H9 (cell line): ENCODE data around the gene FKBP10. TPM values are rescaled to one million over a fixed set of nuclear protein-coding genes. Genes with fewer than 3 reads are reported as not detected.

ENCODE experiments used
- DNase-seq: peaks from one replicate; pipeline ENCODE4 v3.0.0-alpha.2; 2017
- H2AFZ ChIP-seq: one replicate; pipeline ENCODE4 v1.6.1; 2013; ENCODE audit warnings: mild to moderate bottlenecking, low read length, control low read depth, moderate library complexity
- H2AK5ac ChIP-seq: 2 replicates; pipeline ENCODE4 v1.6.1; 2013; ENCODE audit warnings: low read length, control low read depth, mixed read lengths; ENCODE audit not compliant: insufficient read length
- H2BK120ac ChIP-seq: one replicate; pipeline ENCODE4 v1.6.1; 2013; ENCODE audit warnings: low read depth, mild to moderate bottlenecking, low read length, control low read depth, inconsistent platforms; ENCODE audit not compliant: poor library complexity, severe bottlenecking
- H2BK12ac ChIP-seq: 2 replicates; pipeline ENCODE4 v1.6.1; 2013; ENCODE audit warnings: low read length, control low read depth, mixed read lengths, low read depth; ENCODE audit not compliant: insufficient read length
- H2BK15ac ChIP-seq: 2 replicates; pipeline ENCODE4 v1.6.1; 2013; ENCODE audit warnings: low read depth, low read length, control low read depth
- H2BK20ac ChIP-seq: one replicate; pipeline ENCODE4 v1.6.1; 2013; ENCODE audit warnings: low read depth, mild to moderate bottlenecking, low read length, control low read depth, inconsistent platforms; ENCODE audit not compliant: poor library complexity, severe bottlenecking
- H2BK5ac ChIP-seq: 2 replicates; pipeline ENCODE4 v1.6.1; 2013; ENCODE audit warnings: low read length, control low read depth, mixed read lengths; ENCODE audit not compliant: insufficient read length
- H3K14ac ChIP-seq: 2 replicates; pipeline ENCODE4 v1.6.1; 2013; ENCODE audit warnings: low read length, control low read depth; ENCODE audit not compliant: insufficient read depth
- H3K18ac ChIP-seq: 2 replicates; pipeline ENCODE4 v1.6.1; 2013; ENCODE audit warnings: low read depth, mild to moderate bottlenecking, mixed read lengths, low read length, control low read depth; ENCODE audit not compliant: insufficient read length
- H3K23ac ChIP-seq: 2 replicates; pipeline ENCODE4 v1.6.1; 2013; ENCODE audit warnings: low read length, control low read depth, mixed read lengths, low read depth; ENCODE audit not compliant: insufficient read length
- H3K23me2 ChIP-seq: 2 replicates; pipeline ENCODE4 v1.6.1; 2013; ENCODE audit warnings: low read depth, mild to moderate bottlenecking, mixed read lengths, low read length, control low read depth; ENCODE audit not compliant: insufficient read length, poor library complexity, severe bottlenecking
- H3K27ac ChIP-seq: 2 replicates; pipeline ENCODE4 v1.5.1; 2013; ENCODE audit warnings: low read length, control low read depth, mixed read lengths, low read depth; ENCODE audit not compliant: insufficient read length
- H3K27me3 ChIP-seq: 2 replicates; pipeline ENCODE4 v1.6.1; 2013; ENCODE audit warnings: low read length, control low read depth, inconsistent platforms; ENCODE audit not compliant: insufficient read depth
- H3K4ac ChIP-seq: 2 replicates; pipeline ENCODE4 v1.6.1; 2013; ENCODE audit warnings: low read depth, mild to moderate bottlenecking, control low read depth, inconsistent platforms, low read length, moderate library complexity
- H3K4me1 ChIP-seq: 2 replicates; pipeline ENCODE4 v1.6.1; 2013; ENCODE audit warnings: low read length, control low read depth, inconsistent platforms; ENCODE audit not compliant: insufficient read depth
- H3K4me2 ChIP-seq: 2 replicates; pipeline ENCODE4 v1.6.1; 2013; ENCODE audit warnings: low read length, control low read depth, mixed read lengths; ENCODE audit not compliant: insufficient read length, insufficient read depth
- H3K56ac ChIP-seq: 2 replicates; pipeline ENCODE4 v1.6.1; 2013; ENCODE audit warnings: low read depth, mild to moderate bottlenecking, mixed read lengths, low read length, control low read depth; ENCODE audit not compliant: insufficient read length
- H3K79me1 ChIP-seq: 2 replicates; pipeline ENCODE4 v1.6.1; 2013; ENCODE audit warnings: low read depth, mild to moderate bottlenecking, moderate library complexity, low read length, control low read depth, inconsistent platforms; ENCODE audit not compliant: insufficient read depth, poor library complexity, severe bottlenecking
- H3K79me2 ChIP-seq: 2 replicates; pipeline ENCODE4 v1.6.1; 2013; ENCODE audit warnings: low read length, control low read depth, inconsistent platforms; ENCODE audit not compliant: insufficient read depth
- H3K9ac ChIP-seq: 2 replicates; pipeline ENCODE4 v1.6.1; 2013; ENCODE audit warnings: low read length, control low read depth, mixed read lengths; ENCODE audit not compliant: insufficient read length; ENCODE audit errors: extremely low read depth
- H3K9me3 ChIP-seq: one replicate; pipeline ENCODE4 v1.6.1; 2013; ENCODE audit warnings: low read depth, low read length, inconsistent platforms; ENCODE audit not compliant: control insufficient read depth
- H3T11ph ChIP-seq: one replicate; pipeline ENCODE4 v1.6.1; 2013; ENCODE audit warnings: mild to moderate bottlenecking, low read length, control low read depth, inconsistent platforms
- H4K20me1 ChIP-seq: one replicate; pipeline ENCODE4 v1.6.1; 2013; ENCODE audit not compliant: control insufficient read depth, insufficient read length, insufficient read depth
- H4K5ac ChIP-seq: 2 replicates; pipeline ENCODE4 v1.6.1; 2013; ENCODE audit warnings: low read depth, mild to moderate bottlenecking, mixed read lengths, low read length, control low read depth; ENCODE audit not compliant: insufficient read length
- H4K8ac ChIP-seq: replicated peaks from 2 replicates; pipeline ENCODE4 v1.6.1; 2013; ENCODE audit warnings: low read length, control low read depth, mixed read lengths, low read depth; ENCODE audit not compliant: insufficient read length
- H4K91ac ChIP-seq: 2 replicates; pipeline ENCODE4 v1.6.1; 2013; ENCODE audit warnings: low read depth, mild to moderate bottlenecking, moderate library complexity, mixed read lengths, low read length, control low read depth; ENCODE audit not compliant: insufficient read length
- H3K27ac Mint-ChIP-seq, 3 experiments: 2 replicates in 2 of 3; 3 replicates in 1 of 3; pipeline ENCODE4 v1.8.0; 2020 to 2021; ENCODE audit warnings: mixed read lengths in 3 of 3, mild to moderate bottlenecking in 1 of 3, moderate library complexity in 1 of 3
- H3K27me3 Mint-ChIP-seq: 2 replicates; pipeline ENCODE4 v1.8.0; 2021; ENCODE audit warnings: low read depth, mild to moderate bottlenecking, moderate library complexity, mixed read lengths
- H3K36me3 Mint-ChIP-seq, 3 experiments: 2 replicates in 2 of 3; 3 replicates in 1 of 3; pipeline ENCODE4 v1.8.0; 2020 to 2021; ENCODE audit warnings: low read depth in 3 of 3, mixed read lengths in 3 of 3; ENCODE audit not compliant: insufficient read depth in 1 of 3
- H3K4me1 Mint-ChIP-seq, 2 experiments: 2 replicates each; pipeline ENCODE4 v1.8.0; 2020; ENCODE audit warnings: mixed read lengths in 2 of 2
- H3K4me3 Mint-ChIP-seq, 2 experiments: 2 replicates in 1 of 2; 3 replicates in 1 of 2; pipeline ENCODE4 v1.8.0; 2020 to 2021; ENCODE audit warnings: mild to moderate bottlenecking in 2 of 2, mixed read lengths in 2 of 2, moderate library complexity in 1 of 2
- H3K9me3 Mint-ChIP-seq, 2 experiments: 2 replicates in 1 of 2; 3 replicates in 1 of 2; pipeline ENCODE4 v1.8.0; 2020; ENCODE audit warnings: mild to moderate bottlenecking in 2 of 2, mixed read lengths in 2 of 2, moderate library complexity in 1 of 2
- CTCF ChIP-seq: fragments of 200-600 bp; sonication (generic); conservative IDR thresholded peaks from 3 replicates; pipeline ENCODE4 v1.8.0; 2021; ENCODE audit warnings: antibody characterized with exemption, mild to moderate bottlenecking
- WGBS: extraction: QIAGEN DNeasy Blood & Tissue Kit; methylation state at CpG from one replicate; pipeline ENCODE4 v1.1.7; 2013; ENCODE audit warnings: missing lambda C conversion rate, low lambda C conversion rate, mixed read lengths; ENCODE audit not compliant: insufficient read length; ENCODE audit errors: extremely low coverage; 5-methylcytosine and 5-hydroxymethylcytosine counted together
- total RNA-seq: library from RNA; stranded (reverse); gene quantifications from 2 replicates; pipeline ENCODE4 v1.2.1, GENCODE V29; 2021

FKBP10 gene
- total RNA-seq, 1 experiment from 2014 or later, result 166 TPM

- Histone ChIP-seq H2BK5ac (no peak overlapping the region), H3K14ac (no peak overlapping the region), H3K79me2 (no peaks in the 10 kb centered on the region), H4K20me1 (no peaks in the 10 kb centered on the region), H3K9ac (no peak overlapping the region), H3K23me2 (no peaks in the 10 kb centered on the region), H2BK20ac (no peak overlapping the region), H4K91ac (no peak overlapping the region), H2BK120ac (no peak overlapping the region), H2BK12ac (no peak overlapping the region), H3K23ac (no peak overlapping the region), H2BK15ac (no peak overlapping the region), H3K4me2 (no peak overlapping the region), H3K56ac (no peak overlapping the region), H4K8ac (no peak overlapping the region), H3K4ac (no peak overlapping the region), H3K27me3 (no peaks in the 10 kb centered on the region), H3T11ph (no peak overlapping the region), H3K27ac (no peak overlapping the region), H2AFZ (no peak overlapping the region), H4K5ac (no peak overlapping the region), H3K4me1 (peaks cover 5% of the 10 kb centered on the region; the same call in 1 of the 2 replicates), H3K9me3 (no peaks in the 10 kb centered on the region), H3K79me1 (no peaks in the 10 kb centered on the region), H3K18ac (no peak overlapping the region), H2AK5ac (no peak overlapping the region)
- Mint-ChIP-seq H3K9me3 (no peaks in the 10 kb centered on the region), H3K4me3 (no peak overlapping the region), H3K27me3 (no peaks in the 10 kb centered on the region), H3K36me3 (peaks cover 46 to 83% (median 80%) of the 10 kb centered on the region in 3 experiments), H3K4me1 (peaks cover 7 to 10% of the 10 kb centered on the region in 2 experiments), H3K27ac (peak overlapping the region in 1 of 3 experiments; percentile 13; a peak in 1 of 7 replicates)
- no peak for DNase-seq
- TF ChIP-seq CTCF, result no peak
- WGBS, result no CpG with 5 or more reads among the region's 18 CpGs
Measured at GRCh38 chr17:41767324-41768042, 45.3 kb upstream of the FKBP10 start.
